SU-DHL-6 (cell line): ENCODE measurements around the gene COPE.

Experiments
- CTCF ChIP-seq: fragments of 200-600 bp; sonication (generic); IDR thresholded peaks from one replicate; pipeline ENCODE4 v1.5.1; 2017; ENCODE audit warnings: antibody characterized with exemption, mild to moderate bottlenecking, low read length, moderate library complexity; ENCODE audit not compliant: insufficient read depth, poor library complexity, severe bottlenecking
- EZH2phosphoT487 ChIP-seq: fragments of 200-600 bp; sonication (generic), shearing (Covaris generic); conservative IDR thresholded peaks from 2 replicates; pipeline ENCODE4 v1.6.1; 2018; ENCODE audit warnings: mild to moderate bottlenecking, antibody characterized with exemption, low read length, moderate library complexity, mixed read lengths

GRCh38 chr19:18875726-18876125 lies 43.5 kb downstream of the COPE start:
- TF ChIP-seq EZH2phosphoT487 (no peak), CTCF (no peak)
